Effector CD8-positive, alpha-beta T cell (primary cell): Measurements from ENCODE around the gene C3orf20.
"Not testable (repeated sequence)": the region's sequence is repeated elsewhere in the genome, so short reads cannot be mapped to it uniquely, and the experiment has no call there.

Experiments
- DNase-seq: peaks from one replicate; lab custom pipeline; 2025; lab: John Stamatoyannopoulos, UW

Gene C3orf20

GRCh38 chr3:14650193-14650592, 24.7 kb upstream of the C3orf20 start:
- no peak for DNase-seq

GRCh38 chr3:14651440-14652251, 23.3 kb upstream of the C3orf20 start, which contains the start of gene CCDC174:
Gene CCDC174, plus strand, starts transcription at chr3:14651762. Its CDS starts 75 bp downstream, at chr3:14651837.
- DNase-seq, result peak; percentile 92

- DNase-seq, result not testable (repeated sequence)
These were observed 22.5 kb upstream of the C3orf20 start for GRCh38 chr3:14652360-14652907.

GRCh38 chr3:14657579-14657978, 17.4 kb upstream of the C3orf20 start:
- DNase-seq, result no peak

GRCh38 chr3:14658978-14659377, 16.0 kb upstream of the C3orf20 start:
- DNase-seq, result no peak

- DNase-seq, result no peak
These were observed 14.0 kb upstream of the C3orf20 start for GRCh38 chr3:14660942-14661341.

- DNase-seq, result no peak
These were observed 11.4 kb upstream of the C3orf20 start for GRCh38 chr3:14663396-14664135.

- no peak for DNase-seq
These were observed 10.8 kb upstream of the C3orf20 start for GRCh38 chr3:14664170-14664569.

- DNase-seq, result no peak
These were observed 2.4 kb upstream of the C3orf20 start for GRCh38 chr3:14672588-14672987.

GRCh38 chr3:14676881-14677280, 1.9 kb downstream of the C3orf20 start:
- no peak for DNase-seq

GRCh38 chr3:14678015-14678503, 3.1 kb downstream of the C3orf20 start:
- DNase-seq, result no peak

- DNase-seq, result no peak
These were observed 5.2 kb downstream of the C3orf20 start for GRCh38 chr3:14680115-14680514.

- DNase-seq, result no peak
These were observed 5.8 kb downstream of the C3orf20 start for GRCh38 chr3:14680716-14681115.

GRCh38 chr3:14684447-14684846, 9.5 kb downstream of the C3orf20 start:
- DNase-seq, result no peak

- DNase-seq, result no peak
These were observed 10.2 kb downstream of the C3orf20 start for GRCh38 chr3:14685179-14685578.

GRCh38 chr3:14687360-14687759, 12.4 kb downstream of the C3orf20 start:
- DNase-seq, result no peak

- DNase-seq, result no peak
These were observed 13.6 kb downstream of the C3orf20 start for GRCh38 chr3:14688525-14688924.

- DNase-seq, result no peak
These were observed 14.5 kb downstream of the C3orf20 start for GRCh38 chr3:14689247-14689980.

- no peak for DNase-seq
These were observed 16.3 kb downstream of the C3orf20 start for GRCh38 chr3:14691239-14691638.

GRCh38 chr3:14691719-14692118, 16.8 kb downstream of the C3orf20 start:
- DNase-seq, result no peak

- DNase-seq, result no peak
These were observed 23.8 kb downstream of the C3orf20 start for GRCh38 chr3:14698601-14699244.
